ENCODE data around the gene LRRC9.

GRCh38 chr14:59961518-59962062 is 41.6 kb downstream of the LRRC9 start:
- TF ChIP-seq CTCF (IDR thresholded peaks at IDR 0.05): no peak
- TF ChIP-seq POLR2A (IDR thresholded peaks at IDR 0.05): no peak
- TF ChIP-seq POLR2AphosphoS5 (IDR thresholded peaks at IDR 0.05): no peak
